ENCODE results near the gene MTRR. TPM values are rescaled to one million over a fixed set of nuclear protein-coding genes. Genes with fewer than 3 reads are reported as not detected.

Gene MTRR
- polyA plus RNA-seq, 1 donor, result 62.1 TPM

Other genes with a start within 250 kb of the MTRR start
- gene CFAP90, start 18.0 kb upstream of the MTRR start, polyA plus RNA-seq (ENCODE audit: insufficient read length), result 4.5 TPM
- 29.5 TPM for gene FASTKD3, start 117 bp upstream of the MTRR start, polyA plus RNA-seq (ENCODE audit: insufficient read length)